Gastroesophageal sphincter (tissue), 4 donors: ENCODE data around the gene STX1A. TPM values are rescaled to one million over a fixed set of nuclear protein-coding genes. Genes with fewer than 3 reads are reported as not detected.
A peak's percentile ranks its signal among the peaks of the same experiment; 100 is the strongest.

ENCODE experiments used
- ATAC-seq: fragments of 150-250 bp; one replicate; pipeline ENCODE4 v1.9.1; 2016; ENCODE audit warnings: mild to moderate bottlenecking, moderate library complexity
- H3K27ac ChIP-seq, 4 donors: fragments of 200-600 bp; sonication (generic) in 3 of 4; 1 replicate in 3 of 4; 2 replicates in 1 of 4; pipeline ENCODE4 v1.5.1; 2016 to 2019
- H3K27me3 ChIP-seq: fragments of 200-600 bp; sonication (generic); one replicate; pipeline ENCODE4 v1.5.1; 2019
- H3K36me3 ChIP-seq, 2 donors: fragments of 200-600 bp; sonication (generic); one replicate each; pipeline ENCODE4 v1.5.1; 2019; ENCODE audit warnings: control low read depth in 1 of 2
- H3K4me1 ChIP-seq, 3 donors: fragments of 200-600 bp; sonication (generic); 1 replicate in 2 of 3; 2 replicates in 1 of 3; pipeline ENCODE4 v1.5.1; 2016 to 2019; ENCODE audit warnings: control low read depth in 2 of 3
- H3K4me3 ChIP-seq, 2 donors: fragments of 200-600 bp; sonication (generic); one replicate each; pipeline ENCODE4 v1.5.1; 2019; ENCODE audit warnings: mild to moderate bottlenecking in 1 of 2, moderate library complexity in 1 of 2
- H3K9me3 ChIP-seq, 3 donors: fragments of 200-600 bp; sonication (generic); one replicate each; pipeline ENCODE4 v1.5.1; 2017 to 2019; ENCODE audit warnings: control low read depth in 2 of 3
- EP300 ChIP-seq: sonication (generic); formaldehyde crosslinking; IDR thresholded peaks from one replicate; pipeline ENCODE4 v1.6.1; 2017; ENCODE audit warnings: antibody characterized with exemption, mild to moderate bottlenecking
- POLR2A ChIP-seq, 2 donors: fragments of 450-650 bp; IDR thresholded peaks; one replicate each; pipeline ENCODE4 v1.6.1; 2017; ENCODE audit warnings: antibody characterized with exemption in 2 of 2, mild to moderate bottlenecking in 2 of 2, moderate library complexity in 1 of 2
- POLR2AphosphoS5 ChIP-seq: sonication (generic); formaldehyde crosslinking; IDR thresholded peaks from one replicate; pipeline ENCODE4 v1.6.1; 2017; ENCODE audit warnings: antibody characterized with exemption
- WGBS, 2 donors: methylation state at CpG; one replicate each; pipeline ENCODE4 v1.1.5; 2018; ENCODE audit warnings: low coverage in 1 of 2; 5-methylcytosine and 5-hydroxymethylcytosine counted together
- total RNA-seq, 4 donors: library from RNA; depleted of rRNA; stranded (reverse); fragments of >200 nt; gene quantifications; one replicate each; pipeline ENCODE4 v1.1.0, GENCODE V29; 2016
- TF ChIP-seq, protein P1 (sequence below), 4 experiments: fragments of 200-600 bp in 2 of 4; fragments of 450-650 bp in 2 of 4; sonication (generic) in 1 of 4; IDR thresholded peaks; one replicate each; pipeline ENCODE4 v1.5.1; 2017 to 2019; ENCODE audit warnings: antibody characterized with exemption in 4 of 4, mild to moderate bottlenecking in 2 of 4, moderate library complexity in 2 of 4

Gene STX1A
- 10 to 100 TPM in 3 of 4 donors, 1 to 10 TPM in 1; 9.6 to 24.0 (median 15.2) TPM for total RNA-seq

DNA sequence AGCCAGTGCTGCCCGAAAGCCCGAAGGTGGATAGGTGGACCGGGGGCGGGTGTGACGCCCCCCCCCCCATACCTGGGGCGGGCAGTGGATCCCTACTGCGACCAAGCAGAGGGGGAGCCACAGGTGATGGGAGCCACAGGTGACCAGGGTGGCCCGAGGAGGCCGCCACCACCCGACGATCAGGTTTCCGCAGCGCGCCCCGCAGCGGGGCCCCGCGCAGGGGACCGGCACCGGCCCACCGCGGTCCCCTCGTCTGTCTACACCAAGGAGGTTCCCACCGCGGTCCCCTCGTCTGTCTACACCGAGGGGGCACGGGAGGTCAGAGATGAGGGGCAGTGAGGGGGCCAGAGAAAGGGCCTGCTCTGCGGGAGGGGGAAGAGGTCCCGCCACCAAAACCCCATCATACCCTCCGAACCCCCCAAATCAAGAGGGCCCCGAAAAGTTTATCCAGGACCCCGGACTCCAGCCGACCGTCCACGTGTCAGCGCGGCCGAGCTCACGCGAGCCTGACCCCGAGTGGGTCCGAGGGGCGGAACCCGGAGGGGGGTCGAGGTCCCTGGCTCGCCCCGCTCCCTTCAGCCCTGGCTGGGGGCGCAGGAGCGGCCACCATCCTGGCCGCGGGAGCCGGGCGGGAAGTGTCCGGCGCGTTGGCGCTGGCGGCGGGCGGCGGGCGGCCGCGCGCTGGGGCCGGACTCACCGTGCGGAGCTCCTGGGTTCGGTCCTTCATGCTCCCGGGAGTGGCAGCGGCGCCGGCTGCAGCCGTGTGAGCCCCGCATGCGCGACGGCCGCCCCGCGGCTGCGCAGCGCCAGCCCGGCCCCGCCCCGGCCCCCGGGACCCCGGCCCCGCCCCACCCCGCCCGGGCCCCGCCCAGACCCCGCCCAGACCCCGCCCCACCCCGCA lies at the start of gene STX1A:
STX1A (minus strand) TSS at position 765 of the 901 bp plus-strand sequence; CDS start at position 727, 38 bp downstream.
- TF ChIP-seq, protein P1, sequence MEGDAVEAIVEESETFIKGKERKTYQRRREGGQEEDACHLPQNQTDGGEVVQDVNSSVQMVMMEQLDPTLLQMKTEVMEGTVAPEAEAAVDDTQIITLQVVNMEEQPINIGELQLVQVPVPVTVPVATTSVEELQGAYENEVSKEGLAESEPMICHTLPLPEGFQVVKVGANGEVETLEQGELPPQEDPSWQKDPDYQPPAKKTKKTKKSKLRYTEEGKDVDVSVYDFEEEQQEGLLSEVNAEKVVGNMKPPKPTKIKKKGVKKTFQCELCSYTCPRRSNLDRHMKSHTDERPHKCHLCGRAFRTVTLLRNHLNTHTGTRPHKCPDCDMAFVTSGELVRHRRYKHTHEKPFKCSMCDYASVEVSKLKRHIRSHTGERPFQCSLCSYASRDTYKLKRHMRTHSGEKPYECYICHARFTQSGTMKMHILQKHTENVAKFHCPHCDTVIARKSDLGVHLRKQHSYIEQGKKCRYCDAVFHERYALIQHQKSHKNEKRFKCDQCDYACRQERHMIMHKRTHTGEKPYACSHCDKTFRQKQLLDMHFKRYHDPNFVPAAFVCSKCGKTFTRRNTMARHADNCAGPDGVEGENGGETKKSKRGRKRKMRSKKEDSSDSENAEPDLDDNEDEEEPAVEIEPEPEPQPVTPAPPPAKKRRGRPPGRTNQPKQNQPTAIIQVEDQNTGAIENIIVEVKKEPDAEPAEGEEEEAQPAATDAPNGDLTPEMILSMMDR (IDR thresholded peaks at IDR 0.05) = no peak
- TF ChIP-seq POLR2AphosphoS5 (peak; percentile 23), EP300 (no peak), POLR2A (IDR thresholded peaks at IDR 0.05) (peak; percentile 30 to 46)
- peak; percentile 89 for ATAC-seq
- peaks cover 0 to 70% (median 35%) of the 10 kb centered on the region in 3 donors for H3K4me1 ChIP-seq
- H3K27ac ChIP-seq = peak within 1 kb of the TSS in 3 of 4 donors; percentile 75 to 83 (median 80)
- WGBS, 2 donors = no CpG with 5 or more reads among the region's 96 CpGs
- H3K4me3 ChIP-seq = peak within 1 kb of the TSS; percentile 59 to 89
- H3K36me3 ChIP-seq = no peaks in the 10 kb centered on the region
- no peaks in the 10 kb centered on the region for H3K27me3 ChIP-seq
- no peaks in the 10 kb centered on the region for H3K9me3 ChIP-seq

DNA sequence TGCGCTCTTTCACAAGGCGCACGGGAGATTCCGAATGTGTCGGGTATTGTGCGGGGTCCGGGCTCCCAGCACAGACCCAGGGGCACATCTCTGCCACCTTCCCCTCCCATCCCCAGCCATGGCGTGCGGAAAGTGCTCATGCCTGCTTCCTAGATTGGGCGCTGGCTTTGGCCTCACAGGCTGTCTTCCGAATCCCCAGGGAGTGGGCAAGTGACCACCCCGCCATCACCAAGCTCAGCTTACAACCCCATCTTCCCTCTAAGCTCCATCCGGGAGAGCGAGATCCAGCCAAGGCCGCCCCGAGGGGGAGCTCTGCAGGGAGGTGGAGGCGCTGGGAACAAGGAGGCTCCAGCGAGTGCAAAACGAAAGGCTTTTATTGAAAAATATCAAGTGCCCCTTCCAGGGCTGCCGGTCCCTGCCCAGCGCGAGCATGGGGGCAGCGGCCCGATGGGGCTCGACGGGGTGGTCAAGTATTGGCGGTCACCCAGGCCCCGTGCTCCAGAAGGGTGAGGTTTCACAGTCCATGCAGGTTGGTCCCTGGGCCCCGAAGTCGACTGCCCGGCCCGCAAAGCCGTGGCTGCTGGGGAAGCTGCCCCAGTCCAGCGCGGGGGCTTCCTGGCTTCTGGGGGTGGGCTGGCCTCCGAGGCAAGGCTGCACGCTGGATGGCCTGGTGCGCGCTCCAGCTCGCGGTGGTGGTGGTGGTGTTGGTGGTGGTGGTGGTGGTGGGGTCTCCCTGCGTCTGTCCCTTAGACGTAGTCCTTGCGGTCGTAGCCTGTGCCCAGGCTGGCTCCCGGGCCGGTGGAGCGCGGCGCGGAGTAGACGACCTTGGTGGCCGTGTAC lies 49.4 kb upstream of the STX1A start:
- Histone ChIP-seq H3K4me1 (peaks cover 0 to 24% (median 0%) of the 10 kb centered on the region in 3 donors), H3K9me3 (no peaks in the 10 kb centered on the region), H3K36me3 (no peaks in the 10 kb centered on the region), H3K27me3 (peaks cover 65% of the 10 kb centered on the region), H3K4me3 (no peak overlapping the region), H3K27ac (no peak overlapping the region)
- TF ChIP-seq EP300 (no peak), POLR2AphosphoS5 (no peak), POLR2A (IDR thresholded peaks at IDR 0.05) (no peak)
- TF ChIP-seq, protein P1 (IDR thresholded peaks at IDR 0.05) = no peak
- WGBS, 2 donors = 22 to 40% methylated on average over 3 to 10 of the region's 53 CpGs
- ATAC-seq = no peak

DNA sequence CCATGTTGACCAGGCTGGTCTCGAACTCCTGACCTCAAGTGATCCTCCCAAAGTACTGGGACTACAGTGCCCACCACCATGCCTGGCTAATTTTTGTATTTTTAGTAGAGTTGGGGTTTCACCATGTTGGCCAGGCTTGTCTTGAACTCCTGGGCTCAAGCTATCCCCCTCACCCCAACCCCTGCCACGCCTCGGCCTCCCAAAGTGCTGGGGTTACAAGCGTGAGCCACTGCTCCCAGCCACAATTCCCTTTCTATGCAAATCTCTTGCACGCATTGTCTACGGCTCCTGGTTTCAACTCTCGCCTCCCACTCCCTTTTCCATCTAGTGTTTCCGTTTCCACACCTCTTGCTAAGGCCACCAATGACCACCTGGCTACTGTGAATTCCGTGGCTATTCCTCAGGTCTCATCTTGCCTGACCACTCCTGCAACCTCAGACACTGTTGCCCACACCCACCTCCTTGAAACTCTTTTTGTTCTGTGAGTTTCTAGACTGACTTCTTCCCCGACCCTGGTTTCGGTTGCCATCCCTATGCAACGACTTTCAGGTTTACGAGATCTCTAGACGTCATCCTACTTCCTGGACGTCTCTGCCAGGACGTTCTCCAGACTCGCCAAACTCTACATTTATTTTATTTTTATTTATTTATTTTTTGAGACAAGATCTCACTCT lies 47.2 kb upstream of the STX1A start:
- 80 to 82% methylated on average over 14 to 16 of the region's 17 CpGs for WGBS, 2 donors
- H3K36me3 ChIP-seq = no peaks in the 10 kb centered on the region
- no peak overlapping the region for H3K4me3 ChIP-seq
- no peak overlapping the region for H3K27ac ChIP-seq
- H3K4me1 ChIP-seq = peaks cover 0 to 24% (median 0%) of the 10 kb centered on the region in 3 donors
- no peak for TF ChIP-seq EP300
- ATAC-seq = no peak
- no peaks in the 10 kb centered on the region for H3K9me3 ChIP-seq
- H3K27me3 ChIP-seq = peaks cover 51% of the 10 kb centered on the region

DNA sequence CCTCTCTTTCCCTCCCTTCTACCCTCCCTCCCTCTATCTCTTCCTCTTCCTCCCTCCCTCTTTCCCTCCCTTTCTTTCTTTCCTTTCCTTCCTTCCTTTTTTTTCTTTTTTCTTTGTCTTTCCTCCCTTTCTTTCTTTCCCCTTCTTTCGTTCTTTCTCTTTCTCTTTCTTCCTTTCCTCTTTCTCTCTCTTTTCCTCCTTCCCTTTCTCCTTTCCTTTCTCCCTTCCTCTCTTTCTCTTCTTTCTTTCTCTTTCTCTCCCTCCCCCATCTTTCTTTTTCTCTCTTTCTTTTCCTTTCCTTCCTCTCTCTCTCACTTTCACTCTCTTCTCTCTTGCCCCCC lies 43.2 kb upstream of the STX1A start:
- ATAC-seq = no peak
- WGBS, 2 donors = 67 to 69% methylated on average over 1 of the region's 1 CpG
- no peak for TF ChIP-seq POLR2AphosphoS5
- no peak for TF ChIP-seq EP300
- no peak for TF ChIP-seq POLR2A (IDR thresholded peaks at IDR 0.05)
- TF ChIP-seq, protein P1 (IDR thresholded peaks at IDR 0.05) = no peak

More for the DNA sequence above, 43.2 kb upstream of the STX1A start:
- no peaks in the 10 kb centered on the region for H3K36me3 ChIP-seq
- no peak overlapping the region for H3K27ac ChIP-seq
- peaks cover 10% of the 10 kb centered on the region for H3K27me3 ChIP-seq
- no peaks in the 10 kb centered on the region for H3K4me1 ChIP-seq
- H3K4me3 ChIP-seq = no peak overlapping the region
- no peaks in the 10 kb centered on the region for H3K9me3 ChIP-seq
